SK-N-SH treated with all-trans-retinoic acid at 6 μM for 48 hours (cell line): ENCODE results near the gene GRK5.

Experiments
- ATAC-seq: fragments of 200-7000 bp; cut with Tn5 transposase; 3 replicates; pipeline ENCODE4 v1.9.1; 2020; ENCODE audit warnings: mild to moderate bottlenecking, moderate library complexity
- ARNTL ChIP-seq: fragments of 450-650 bp; formaldehyde crosslinking; IDR thresholded peaks from 2 replicates; pipeline ENCODE4 v1.5.0; 2020; ENCODE audit warnings: low read depth, mild to moderate bottlenecking, moderate library complexity, borderline replicate concordance
- BACH2 ChIP-seq: fragments of 250-450 bp; sonication (Bioruptor Pico); IDR thresholded peaks from 2 replicates; pipeline ENCODE4 v1.9.0; 2021; ENCODE audit warnings: mild to moderate bottlenecking, borderline replicate concordance
- CSDC2 ChIP-seq: fragments of 250-450 bp; sonication (Bioruptor Pico); IDR thresholded peaks from 2 replicates; pipeline ENCODE4 v1.5.0; 2020; ENCODE audit warnings: mild to moderate bottlenecking, moderate library complexity
- ESRRG ChIP-seq: fragments of 250-450 bp; sonication (Bioruptor Pico); IDR thresholded peaks from 2 replicates; pipeline ENCODE4 v1.6.1; 2021; ENCODE audit warnings: mild to moderate bottlenecking
- GLIS3 ChIP-seq: fragments of 250-450 bp; sonication (Bioruptor Pico); IDR thresholded peaks from 2 replicates; pipeline ENCODE4 v1.5.0; 2020; ENCODE audit warnings: mild to moderate bottlenecking, moderate library complexity
- ISL1 ChIP-seq: fragments of 250-450 bp; sonication (Bioruptor Pico); IDR thresholded peaks from 2 replicates; pipeline ENCODE4 v2.1.2; 2022; ENCODE audit warnings: mild to moderate bottlenecking, moderate library complexity
- OSR1 ChIP-seq: fragments of 250-450 bp; sonication (Bioruptor Pico); IDR thresholded peaks from 2 replicates; pipeline ENCODE4 v1.8.0; 2022; ENCODE audit warnings: moderate library complexity, mild to moderate bottlenecking, inconsistent platforms
- PPARA ChIP-seq: fragments of 250-450 bp; sonication (Bioruptor Pico); IDR thresholded peaks from 2 replicates; pipeline ENCODE4 v1.5.0; 2020; ENCODE audit warnings: mild to moderate bottlenecking, borderline replicate concordance
- RARB ChIP-seq: fragments of 250-450 bp; sonication (Bioruptor Pico); IDR thresholded peaks from 2 replicates; pipeline ENCODE4 v1.8.0; 2021; ENCODE audit warnings: mild to moderate bottlenecking, moderate library complexity
- SNAI2 ChIP-seq: fragments of 250-450 bp; sonication (Bioruptor Pico); IDR thresholded peaks from 2 replicates; pipeline ENCODE4 v1.5.0; 2020; ENCODE audit warnings: mild to moderate bottlenecking, moderate library complexity
- TCF4 ChIP-seq: fragments of 250-450 bp; sonication (Bioruptor Pico); IDR thresholded peaks from 2 replicates; pipeline ENCODE4 v1.8.0; 2021; ENCODE audit warnings: mild to moderate bottlenecking, moderate library complexity, borderline replicate concordance
- TOX ChIP-seq: fragments of 250-450 bp; sonication (Bioruptor Pico); IDR thresholded peaks from 2 replicates; pipeline ENCODE4 v1.8.0; 2021; ENCODE audit warnings: mild to moderate bottlenecking, moderate library complexity, borderline replicate concordance
- ZC3H10 ChIP-seq: fragments of 250-450 bp; sonication (Bioruptor Pico); IDR thresholded peaks from 2 replicates; pipeline ENCODE4 v1.5.1; 2021; ENCODE audit warnings: mild to moderate bottlenecking, moderate library complexity
- ZFP3 ChIP-seq: fragments of 250-450 bp; sonication (Bioruptor Pico); IDR thresholded peaks from 2 replicates; pipeline ENCODE4 v1.5.0; 2020; ENCODE audit warnings: mild to moderate bottlenecking, moderate library complexity
- ZFP30 ChIP-seq: fragments of 450-650 bp; formaldehyde crosslinking; IDR thresholded peaks from 2 replicates; pipeline ENCODE4 v1.5.0; 2022; ENCODE audit warnings: mild to moderate bottlenecking, moderate library complexity
- ZNF565 ChIP-seq: fragments of 450-650 bp; formaldehyde crosslinking; conservative IDR thresholded peaks from 2 replicates; pipeline ENCODE4 v1.5.0; 2020; ENCODE audit warnings: low read depth, mild to moderate bottlenecking, moderate library complexity
- ZNF70 ChIP-seq: fragments of 450-650 bp; formaldehyde crosslinking; IDR thresholded peaks from 2 replicates; pipeline ENCODE4 v1.5.0; 2020; ENCODE audit warnings: mild to moderate bottlenecking, moderate library complexity
- TF ChIP-seq, protein P1 (sequence below): fragments of 250-450 bp; sonication (Bioruptor Pico); IDR thresholded peaks from 2 replicates; pipeline ENCODE4 v1.5.1; 2020; ENCODE audit warnings: low read depth, mild to moderate bottlenecking, moderate library complexity
- TF ChIP-seq, protein P2 (sequence below): fragments of 250-450 bp; sonication (Bioruptor Pico); IDR thresholded peaks from 2 replicates; pipeline ENCODE4 v1.5.0; 2020; ENCODE audit warnings: mild to moderate bottlenecking, moderate library complexity
- TF ChIP-seq, protein P3 (sequence below): fragments of 250-450 bp; sonication (Bioruptor Pico); IDR thresholded peaks from 2 replicates; pipeline ENCODE4 v1.8.0; 2021; ENCODE audit warnings: low read depth, mild to moderate bottlenecking, moderate library complexity, borderline replicate concordance

The GRK5 gene

DNA sequence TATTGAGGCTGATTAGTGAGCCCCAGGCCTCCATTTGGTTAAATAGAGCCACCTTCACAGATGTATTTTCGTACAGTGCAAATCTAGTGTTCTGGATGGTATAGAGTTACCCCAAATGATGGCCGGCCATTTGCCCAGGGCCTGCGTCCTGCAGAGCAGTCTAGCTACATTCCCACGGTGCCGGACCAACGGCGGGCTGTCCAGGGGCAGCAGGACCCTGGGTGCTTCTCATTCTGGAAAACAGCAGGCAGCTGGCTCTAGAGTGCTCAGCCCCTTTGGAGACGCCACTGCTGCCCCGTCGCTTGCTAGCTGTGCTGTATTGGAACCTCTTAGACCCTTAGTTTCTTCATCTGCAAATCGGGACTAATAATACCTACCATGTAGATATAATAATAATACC is 186.1 kb downstream of the GRK5 start:
- no peak for ATAC-seq
- no peak for TF ChIP-seq ZNF70 (CRISPR knock-in tag)
- no peak for TF ChIP-seq CSDC2 (CRISPR knock-in tag)
- no peak for TF ChIP-seq TOX
- TF ChIP-seq, protein P1, sequence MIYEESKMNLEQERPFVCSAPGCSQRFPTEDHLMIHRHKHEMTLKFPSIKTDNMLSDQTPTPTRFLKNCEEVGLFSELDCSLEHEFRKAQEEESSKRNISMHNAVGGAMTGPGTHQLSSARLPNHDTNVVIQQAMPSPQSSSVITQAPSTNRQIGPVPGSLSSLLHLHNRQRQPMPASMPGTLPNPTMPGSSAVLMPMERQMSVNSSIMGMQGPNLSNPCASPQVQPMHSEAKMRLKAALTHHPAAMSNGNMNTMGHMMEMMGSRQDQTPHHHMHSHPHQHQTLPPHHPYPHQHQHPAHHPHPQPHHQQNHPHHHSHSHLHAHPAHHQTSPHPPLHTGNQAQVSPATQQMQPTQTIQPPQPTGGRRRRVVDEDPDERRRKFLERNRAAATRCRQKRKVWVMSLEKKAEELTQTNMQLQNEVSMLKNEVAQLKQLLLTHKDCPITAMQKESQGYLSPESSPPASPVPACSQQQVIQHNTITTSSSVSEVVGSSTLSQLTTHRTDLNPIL = no peak
- TF ChIP-seq ZC3H10 (CRISPR knock-in tag) = no peak
- TF ChIP-seq, protein P2, sequence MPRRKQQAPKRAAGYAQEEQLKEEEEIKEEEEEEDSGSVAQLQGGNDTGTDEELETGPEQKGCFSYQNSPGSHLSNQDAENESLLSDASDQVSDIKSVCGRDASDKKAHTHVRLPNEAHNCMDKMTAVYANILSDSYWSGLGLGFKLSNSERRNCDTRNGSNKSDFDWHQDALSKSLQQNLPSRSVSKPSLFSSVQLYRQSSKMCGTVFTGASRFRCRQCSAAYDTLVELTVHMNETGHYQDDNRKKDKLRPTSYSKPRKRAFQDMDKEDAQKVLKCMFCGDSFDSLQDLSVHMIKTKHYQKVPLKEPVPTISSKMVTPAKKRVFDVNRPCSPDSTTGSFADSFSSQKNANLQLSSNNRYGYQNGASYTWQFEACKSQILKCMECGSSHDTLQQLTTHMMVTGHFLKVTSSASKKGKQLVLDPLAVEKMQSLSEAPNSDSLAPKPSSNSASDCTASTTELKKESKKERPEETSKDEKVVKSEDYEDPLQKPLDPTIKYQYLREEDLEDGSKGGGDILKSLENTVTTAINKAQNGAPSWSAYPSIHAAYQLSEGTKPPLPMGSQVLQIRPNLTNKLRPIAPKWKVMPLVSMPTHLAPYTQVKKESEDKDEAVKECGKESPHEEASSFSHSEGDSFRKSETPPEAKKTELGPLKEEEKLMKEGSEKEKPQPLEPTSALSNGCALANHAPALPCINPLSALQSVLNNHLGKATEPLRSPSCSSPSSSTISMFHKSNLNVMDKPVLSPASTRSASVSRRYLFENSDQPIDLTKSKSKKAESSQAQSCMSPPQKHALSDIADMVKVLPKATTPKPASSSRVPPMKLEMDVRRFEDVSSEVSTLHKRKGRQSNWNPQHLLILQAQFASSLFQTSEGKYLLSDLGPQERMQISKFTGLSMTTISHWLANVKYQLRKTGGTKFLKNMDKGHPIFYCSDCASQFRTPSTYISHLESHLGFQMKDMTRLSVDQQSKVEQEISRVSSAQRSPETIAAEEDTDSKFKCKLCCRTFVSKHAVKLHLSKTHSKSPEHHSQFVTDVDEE (CRISPR knock-in tag) = no peak
- no peak for TF ChIP-seq ZFP3 (CRISPR knock-in tag)
- TF ChIP-seq, protein P3, sequence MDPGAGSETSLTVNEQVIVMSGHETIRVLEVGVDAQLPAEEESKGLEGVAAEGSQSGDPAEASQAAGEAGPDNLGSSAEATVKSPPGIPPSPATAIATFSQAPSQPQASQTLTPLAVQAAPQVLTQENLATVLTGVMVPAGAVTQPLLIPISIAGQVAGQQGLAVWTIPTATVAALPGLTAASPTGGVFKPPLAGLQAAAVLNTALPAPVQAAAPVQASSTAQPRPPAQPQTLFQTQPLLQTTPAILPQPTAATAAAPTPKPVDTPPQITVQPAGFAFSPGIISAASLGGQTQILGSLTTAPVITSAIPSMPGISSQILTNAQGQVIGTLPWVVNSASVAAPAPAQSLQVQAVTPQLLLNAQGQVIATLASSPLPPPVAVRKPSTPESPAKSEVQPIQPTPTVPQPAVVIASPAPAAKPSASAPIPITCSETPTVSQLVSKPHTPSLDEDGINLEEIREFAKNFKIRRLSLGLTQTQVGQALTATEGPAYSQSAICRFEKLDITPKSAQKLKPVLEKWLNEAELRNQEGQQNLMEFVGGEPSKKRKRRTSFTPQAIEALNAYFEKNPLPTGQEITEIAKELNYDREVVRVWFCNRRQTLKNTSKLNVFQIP (CRISPR knock-in tag) = no peak

DNA sequence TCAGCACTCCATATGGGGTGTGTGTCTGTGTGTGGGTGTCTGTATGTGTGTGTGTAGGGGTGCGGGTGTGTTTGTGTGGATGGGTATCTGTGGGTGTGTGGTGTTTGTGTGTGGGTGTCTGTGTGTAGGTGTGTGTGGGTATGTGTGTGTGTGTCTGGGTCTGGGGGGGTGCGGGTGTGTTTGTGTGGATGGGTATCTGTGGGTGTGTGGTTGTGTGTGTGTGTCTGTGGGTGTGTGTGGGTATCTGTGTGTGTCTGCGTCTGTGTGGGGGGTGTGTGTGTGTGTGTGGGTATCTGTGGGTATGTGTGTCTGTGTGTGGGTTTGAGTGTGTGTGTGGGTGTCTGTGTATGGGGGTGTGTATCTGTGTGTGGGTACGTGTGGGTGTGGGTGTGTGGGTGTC is 186.5 kb downstream of the GRK5 start:
- no peak for ATAC-seq
- TF ChIP-seq BACH2 (no peak), ZNF70 (CRISPR knock-in tag) (no peak), GLIS3 (CRISPR knock-in tag) (no peak), ZC3H10 (CRISPR knock-in tag) (no peak), ZFP30 (CRISPR knock-in tag) (no peak), SNAI2 (CRISPR knock-in tag) (no peak), ESRRG (no peak), ISL1 (CRISPR knock-in tag) (no peak), ARNTL (CRISPR knock-in tag) (no peak)
- TF ChIP-seq, protein P1 = no peak
- TF ChIP-seq, protein P2 (CRISPR knock-in tag) = no peak

DNA sequence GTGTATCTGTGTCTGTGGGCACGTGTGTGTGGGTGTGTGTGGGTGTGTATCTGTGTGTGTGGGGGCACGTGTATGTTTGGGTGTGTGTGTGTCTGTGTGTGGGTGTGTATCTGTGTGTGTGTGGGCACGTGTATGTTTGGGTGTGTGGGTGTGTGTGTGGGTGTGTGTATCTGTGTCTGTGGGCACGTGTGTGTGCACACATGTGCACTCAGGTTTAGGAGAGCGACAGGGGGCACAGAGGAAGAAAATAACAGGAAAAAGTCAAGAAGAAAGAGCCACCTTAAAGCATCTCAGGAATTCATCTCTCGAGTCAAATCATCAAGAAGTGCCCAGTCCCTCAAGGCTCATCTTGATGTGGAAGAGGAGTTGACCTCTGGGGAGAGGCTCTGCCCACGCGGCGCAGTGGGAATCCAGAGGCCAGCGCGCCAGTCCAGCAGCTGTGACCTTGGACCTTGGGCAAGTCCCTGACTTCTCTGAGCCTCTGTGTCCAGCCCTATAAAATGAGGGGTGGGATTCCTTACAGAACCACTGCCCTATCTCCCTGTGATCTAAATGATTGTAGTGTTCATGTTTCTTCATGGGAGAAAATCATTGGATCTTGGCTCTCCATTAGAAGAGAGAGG is 187.4 kb downstream of the GRK5 start:
- TF ChIP-seq, protein P3 (CRISPR knock-in tag) = no peak
- TF ChIP-seq ZFP30 (CRISPR knock-in tag) = no peak
- no peak for TF ChIP-seq ARNTL (CRISPR knock-in tag)
- no peak for TF ChIP-seq TCF4 (CRISPR knock-in tag)
- no peak for TF ChIP-seq SNAI2 (CRISPR knock-in tag)
- TF ChIP-seq, protein P1 = no peak
- TF ChIP-seq ISL1 (CRISPR knock-in tag) = no peak
- TF ChIP-seq, protein P2 (CRISPR knock-in tag) = no peak
- no peak for TF ChIP-seq ZFP3 (CRISPR knock-in tag)
- TF ChIP-seq OSR1 (CRISPR knock-in tag) = no peak
- no peak for TF ChIP-seq ZNF565
- no peak for TF ChIP-seq RARB (CRISPR knock-in tag)
- TF ChIP-seq TOX = no peak
- no peak for TF ChIP-seq PPARA (CRISPR knock-in tag)
- ATAC-seq = no peak
